Measurements from ENCODE around the gene MAPKAPK2.
"Not testable (repeated sequence)": the region's sequence is repeated elsewhere in the genome, so short reads cannot be mapped to it uniquely, and the experiment has no call there.

The MAPKAPK2 gene

GRCh38 chr1:206770531-206771337 lies 86.0 kb downstream of the MAPKAPK2 start, which contains the start of gene IL19:
IL19 (plus strand) TSS chr1:206770773; CDS start chr1:206836663, 65,890 bp downstream.
- DNase-seq (ENCODE audit: low read depth in 2 of 2, low spot score in 1 of 2), result no peak

DNA sequence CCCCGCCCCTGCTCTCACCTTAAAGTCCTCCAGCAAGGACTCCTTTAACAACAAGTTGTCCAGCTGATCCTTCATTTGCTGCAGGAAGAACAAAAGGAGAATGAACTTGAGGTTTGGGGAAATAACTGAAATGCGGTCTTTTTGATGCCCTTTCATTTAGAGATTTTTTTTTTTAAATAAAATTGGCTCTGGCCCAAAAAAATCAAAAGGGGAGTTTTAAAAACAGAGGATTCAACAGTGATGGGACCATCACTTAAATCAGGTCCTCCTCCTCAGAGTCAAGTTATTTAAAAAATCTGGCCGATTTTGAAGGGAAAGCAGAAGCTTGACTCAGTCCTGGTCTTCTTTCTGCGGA lies 86.6 kb downstream of the MAPKAPK2 start:
- no peak for DNase-seq (ENCODE audit: low read depth in 2 of 2, low spot score in 1 of 2)

DNA sequence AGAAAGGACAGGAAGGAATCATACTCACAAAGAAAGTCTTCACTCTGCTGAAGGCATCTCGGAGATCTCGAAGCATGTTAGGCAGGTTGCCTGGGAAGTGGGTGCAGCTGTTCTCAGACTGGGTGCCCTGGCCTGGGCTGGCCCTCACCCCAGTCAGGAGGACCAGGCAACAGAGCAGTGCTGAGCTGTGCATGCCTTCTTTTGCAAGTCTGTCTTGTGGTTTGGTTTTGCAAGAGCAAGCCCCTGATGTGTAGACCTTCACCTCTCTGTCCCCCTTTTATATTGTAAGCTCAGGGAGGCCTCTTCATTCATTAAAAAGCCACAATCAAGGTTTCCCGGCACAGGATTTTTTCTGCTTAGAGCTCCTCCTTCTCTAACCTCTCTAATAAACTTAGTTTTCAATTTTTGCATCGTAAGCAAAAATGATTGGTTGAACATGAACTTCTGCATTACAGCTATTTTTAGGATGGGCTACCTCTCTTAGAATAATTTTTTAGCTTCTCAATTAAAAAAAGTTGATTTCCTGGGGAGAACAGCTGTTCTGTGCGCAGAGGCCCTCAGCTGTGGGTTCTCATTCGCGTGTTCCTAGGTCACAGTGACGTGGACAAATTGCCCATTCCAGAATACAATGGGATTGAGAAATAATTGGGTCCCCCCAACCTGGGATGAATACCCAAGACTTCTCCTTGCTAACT lies 87.7 kb downstream of the MAPKAPK2 start, which contains the start of gene IL10:
IL10 (minus strand) TSS at position 252 of the 695 bp plus-strand sequence; CDS start at position 193, 59 bp downstream.
- DNase-seq (ENCODE audit: low read depth in 2 of 2, low spot score in 1 of 2), result no peak

- no peak for DNase-seq (ENCODE audit: low read depth in 2 of 2, low spot score in 1 of 2)
Observed at GRCh38 chr1:206774093-206774492, 89.4 kb downstream of the MAPKAPK2 start.

GRCh38 chr1:206776229-206776628 lies 91.5 kb downstream of the MAPKAPK2 start:
- no peak for DNase-seq (ENCODE audit: low read depth in 2 of 2, low spot score in 1 of 2)

GRCh38 chr1:206778031-206778430 lies 93.3 kb downstream of the MAPKAPK2 start:
- DNase-seq (ENCODE audit: low read depth in 2 of 2, low spot score in 1 of 2), result no peak

DNA sequence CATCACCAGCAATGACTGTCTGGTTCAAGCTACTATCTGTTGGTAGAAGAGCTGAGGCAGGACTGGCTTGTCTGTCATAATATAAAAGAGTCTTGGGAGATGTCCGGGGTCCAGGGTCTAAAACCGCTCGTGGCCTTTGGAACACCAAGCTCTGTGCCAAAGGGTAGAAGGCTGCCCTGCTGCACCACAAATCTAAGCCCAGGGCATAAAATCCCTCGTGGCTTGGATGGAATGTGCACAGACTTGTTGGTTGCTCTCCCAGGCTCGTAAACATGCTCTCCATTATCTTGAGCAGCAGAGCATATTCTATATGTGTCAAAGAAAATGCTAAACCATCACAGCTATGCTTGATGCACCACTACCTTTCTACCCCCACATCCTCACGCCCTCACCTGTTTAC lies 94.2 kb downstream of the MAPKAPK2 start:
- DNase-seq (ENCODE audit: low read depth in 2 of 2, low spot score in 1 of 2), result not testable (repeated sequence)

GRCh38 chr1:206779638-206780037 lies 94.9 kb downstream of the MAPKAPK2 start:
- DNase-seq (ENCODE audit: low read depth in 2 of 2, low spot score in 1 of 2), result no peak

- no peak for DNase-seq (ENCODE audit: low read depth in 2 of 2, low spot score in 1 of 2)
Observed at GRCh38 chr1:206782448-206782847, 97.7 kb downstream of the MAPKAPK2 start.

DNA sequence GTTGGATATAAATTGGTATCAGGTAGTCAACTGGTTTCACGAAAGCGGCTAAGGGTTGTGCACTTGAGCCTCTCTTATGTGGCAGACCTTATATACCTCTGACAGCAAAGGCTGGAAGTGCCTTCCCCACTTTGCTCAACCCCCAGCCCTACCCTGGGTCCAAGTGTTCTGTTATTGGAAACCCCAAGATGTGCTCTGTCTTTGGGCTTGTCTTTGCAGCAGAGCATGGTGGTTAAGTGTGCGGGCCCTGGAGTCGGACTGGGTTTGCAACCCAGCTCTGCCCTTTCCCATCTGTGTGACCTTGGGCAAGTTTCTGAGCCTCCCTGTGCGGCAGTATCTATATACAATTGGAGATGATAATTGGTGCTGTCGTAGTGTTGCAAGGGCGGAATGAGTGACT lies 98.8 kb downstream of the MAPKAPK2 start:
- DNase-seq (ENCODE audit: low read depth in 2 of 2, low spot score in 1 of 2), result no peak

All from stimulated activated CD8-positive, alpha-beta memory T cell treated with anti-CD3 and anti-CD28 coated beads, Interleukin-4, amount 100 ng/mL, for 1 hour (primary cell).